NT2/D1 (cell line): ENCODE data around the gene MVK.

Experiments
- DNase-seq: peaks from one replicate; pipeline ENCODE4 v3.0.0-alpha.2; 2011; ENCODE audit warnings: low read depth, low spot score
- H3K27me3 ChIP-seq: 2 replicates; pipeline ENCODE4 v1.6.0; 2011; ENCODE audit warnings: mild to moderate bottlenecking; ENCODE audit not compliant: insufficient read length, insufficient read depth
- H3K36me3 ChIP-seq: 2 replicates; pipeline ENCODE4 v1.6.1; 2011; ENCODE audit warnings: mild to moderate bottlenecking, low read length, mixed read lengths; ENCODE audit not compliant: insufficient read depth, insufficient read length
- H3K4me1 ChIP-seq: 2 replicates; pipeline ENCODE4 v1.5.1; 2011; ENCODE audit not compliant: insufficient read depth, insufficient read length
- H3K4me3 ChIP-seq: 2 replicates; pipeline ENCODE4 v1.5.1; 2011; ENCODE audit warnings: low read depth; ENCODE audit not compliant: insufficient read length
- H3K9ac ChIP-seq: 2 replicates; pipeline ENCODE4 v1.6.0; 2011; ENCODE audit warnings: low read depth; ENCODE audit not compliant: insufficient read length
- H3K9me3 ChIP-seq: 2 replicates; pipeline ENCODE4 v1.5.1; 2011; ENCODE audit warnings: mild to moderate bottlenecking, low read length; ENCODE audit not compliant: insufficient read depth
- SUZ12 ChIP-seq: IDR thresholded peaks from 2 replicates; pipeline ENCODE4 v1.6.1; 2011; ENCODE audit not compliant: insufficient read length, insufficient read depth; ENCODE audit errors: extremely low read depth
- YY1 ChIP-seq: IDR thresholded peaks from 2 replicates; pipeline ENCODE4 v1.6.1; 2011; ENCODE audit not compliant: insufficient read length, insufficient read depth
- ZNF274 ChIP-seq: IDR thresholded peaks from 2 replicates; pipeline ENCODE4 v1.6.1; 2011; ENCODE audit warnings: mild to moderate bottlenecking, low read depth, low read length

MVK gene

DNA sequence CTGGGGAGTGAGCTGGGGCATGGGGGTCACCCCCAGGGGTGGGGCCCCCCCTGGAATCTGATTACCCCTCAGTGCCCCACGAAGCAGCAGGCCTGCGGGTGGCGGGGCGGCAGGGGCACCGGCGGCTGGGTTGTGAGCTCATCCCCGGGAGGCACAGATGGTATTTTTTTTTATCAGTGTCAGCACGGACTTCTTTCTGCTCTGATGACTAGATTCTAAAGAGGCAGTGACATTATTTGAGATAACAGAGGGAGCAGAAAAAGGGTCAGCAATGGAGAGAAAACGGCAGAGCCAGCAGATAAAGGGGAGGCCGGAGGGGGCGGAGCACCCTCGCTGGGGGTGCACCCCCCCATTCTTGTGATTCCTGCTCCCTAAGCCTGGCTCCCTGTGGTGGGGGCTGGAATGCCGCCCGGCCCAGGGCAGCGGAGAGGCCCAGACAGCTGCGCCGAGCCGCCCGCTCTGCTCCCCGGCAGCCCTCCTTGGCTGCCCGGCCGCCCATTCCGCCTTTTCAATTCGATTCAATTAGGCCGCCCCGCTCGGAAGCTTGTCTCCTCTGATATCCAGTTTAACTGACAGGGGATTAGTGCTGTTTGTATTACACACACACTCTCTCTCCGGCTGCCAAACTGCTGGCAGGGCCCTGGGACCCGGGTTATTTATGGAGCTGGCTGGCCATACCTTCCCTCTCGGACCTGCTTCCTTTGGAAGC is 32.9 kb downstream of the MVK start:
- Histone ChIP-seq H3K27me3 (no peaks in the 10 kb centered on the region), H3K36me3 (no peaks in the 10 kb centered on the region), H3K9ac (no peak overlapping the region), H3K4me1 (peaks cover 15% of the 10 kb centered on the region), H3K4me3 (no peak overlapping the region), H3K9me3 (no peaks in the 10 kb centered on the region)
- no peak for DNase-seq
- TF ChIP-seq YY1 (no peak), SUZ12 (no peak), ZNF274 (no peak)

DNA sequence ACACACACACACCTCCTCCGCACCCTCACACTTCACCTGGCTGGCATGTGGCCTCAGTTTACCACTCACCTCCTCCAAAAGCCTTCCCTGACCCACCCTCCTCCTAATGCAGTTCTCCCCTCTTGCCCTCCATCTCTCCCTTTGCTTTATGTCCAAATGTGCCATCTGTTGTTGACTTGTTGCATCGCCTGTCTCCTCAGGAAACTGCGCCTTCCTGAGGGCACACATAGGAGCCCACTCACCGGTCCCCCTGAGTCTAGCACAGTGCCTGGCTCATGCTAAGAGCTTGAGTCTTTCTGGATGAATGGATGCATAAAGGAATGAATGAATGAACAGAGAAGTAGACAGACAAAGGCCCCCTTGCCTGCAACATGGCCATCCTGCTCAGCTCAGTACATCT is 34.0 kb downstream of the MVK start:
- no peaks in the 10 kb centered on the region for H3K27me3 ChIP-seq
- H3K9me3 ChIP-seq, result no peaks in the 10 kb centered on the region
- no peaks in the 10 kb centered on the region for H3K36me3 ChIP-seq
- no peak overlapping the region for H3K4me3 ChIP-seq
- no peak for DNase-seq
- no peak for TF ChIP-seq ZNF274
- TF ChIP-seq YY1, result no peak
- no peak for TF ChIP-seq SUZ12
- peaks cover 16% of the 10 kb centered on the region for H3K4me1 ChIP-seq
- no peak overlapping the region for H3K9ac ChIP-seq

DNA sequence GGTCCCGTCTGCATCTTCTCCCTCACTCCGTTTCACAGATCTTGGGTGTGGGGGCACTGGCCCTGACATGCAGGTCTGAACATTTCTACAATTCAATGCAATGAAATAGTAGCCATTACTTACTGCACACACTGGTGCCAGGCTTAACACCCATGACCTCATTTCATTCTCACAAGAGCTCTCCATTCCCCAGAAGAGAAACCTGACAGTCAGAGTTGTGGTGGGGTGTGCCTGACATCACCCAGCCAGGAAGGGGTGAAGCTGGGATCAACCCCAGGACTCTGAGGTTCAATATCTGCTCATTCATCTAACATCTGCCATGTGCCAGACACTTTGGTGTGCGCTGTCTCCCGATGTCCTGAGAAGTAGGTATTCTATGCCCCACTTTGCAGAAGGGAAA is 34.7 kb downstream of the MVK start:
- Histone ChIP-seq H3K9me3 (no peaks in the 10 kb centered on the region), H3K36me3 (no peaks in the 10 kb centered on the region), H3K27me3 (no peaks in the 10 kb centered on the region), H3K4me1 (peaks cover 19% of the 10 kb centered on the region), H3K4me3 (no peak overlapping the region), H3K9ac (no peak overlapping the region)
- TF ChIP-seq ZNF274 (no peak), SUZ12 (no peak), YY1 (no peak)
- no peak for DNase-seq

DNA sequence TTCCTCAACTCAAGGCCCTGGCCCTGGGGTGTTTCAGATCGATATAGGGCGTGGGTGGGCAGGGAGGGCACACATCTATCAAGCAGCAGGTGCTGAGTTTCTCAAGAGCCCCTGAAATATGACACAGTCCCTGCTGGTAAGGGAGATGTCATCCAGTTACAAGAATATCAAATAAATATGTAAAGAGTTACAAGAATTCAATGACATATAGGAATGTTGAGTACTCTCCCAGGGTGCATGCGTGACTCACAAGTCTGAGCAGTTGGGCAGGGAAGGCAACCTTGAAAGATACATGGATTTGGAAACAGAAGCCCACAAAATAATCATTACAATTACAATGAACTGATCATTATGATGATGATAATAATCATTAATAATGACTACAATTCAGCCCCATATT is 35.2 kb downstream of the MVK start:
- H3K4me3 ChIP-seq, result no peak overlapping the region
- TF ChIP-seq ZNF274 (no peak), SUZ12 (no peak), YY1 (no peak)
- H3K9ac ChIP-seq, result no peak overlapping the region
- no peaks in the 10 kb centered on the region for H3K36me3 ChIP-seq
- no peak for DNase-seq
- H3K9me3 ChIP-seq, result no peaks in the 10 kb centered on the region
- H3K4me1 ChIP-seq, result peaks cover 19% of the 10 kb centered on the region
- H3K27me3 ChIP-seq, result no peaks in the 10 kb centered on the region

DNA sequence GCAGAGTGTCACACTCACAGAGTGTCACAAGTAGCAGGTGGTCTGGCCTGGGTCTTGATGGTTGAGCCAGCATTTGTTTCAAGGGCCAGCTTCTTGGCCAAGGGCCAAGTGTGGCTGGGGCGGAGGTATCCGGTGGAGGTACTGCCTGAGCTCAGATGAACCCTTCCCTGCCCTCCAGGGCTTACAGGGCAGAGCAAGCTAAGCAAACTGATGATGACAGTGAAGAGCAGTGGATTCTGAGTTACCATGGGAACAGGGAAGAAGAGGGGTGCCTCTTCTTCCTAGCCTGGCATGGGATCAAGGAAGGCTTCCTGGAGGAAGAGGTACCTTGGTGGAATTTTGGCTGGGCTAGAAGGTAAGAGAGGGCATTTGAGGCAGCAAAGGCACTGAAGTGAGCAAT is 35.7 kb downstream of the MVK start:
- Histone ChIP-seq H3K9me3 (no peaks in the 10 kb centered on the region), H3K9ac (no peak overlapping the region), H3K4me3 (no peak overlapping the region), H3K36me3 (no peaks in the 10 kb centered on the region), H3K4me1 (peaks cover 19% of the 10 kb centered on the region), H3K27me3 (no peaks in the 10 kb centered on the region)
- no peak for DNase-seq
- TF ChIP-seq SUZ12 (no peak), ZNF274 (no peak), YY1 (no peak)

DNA sequence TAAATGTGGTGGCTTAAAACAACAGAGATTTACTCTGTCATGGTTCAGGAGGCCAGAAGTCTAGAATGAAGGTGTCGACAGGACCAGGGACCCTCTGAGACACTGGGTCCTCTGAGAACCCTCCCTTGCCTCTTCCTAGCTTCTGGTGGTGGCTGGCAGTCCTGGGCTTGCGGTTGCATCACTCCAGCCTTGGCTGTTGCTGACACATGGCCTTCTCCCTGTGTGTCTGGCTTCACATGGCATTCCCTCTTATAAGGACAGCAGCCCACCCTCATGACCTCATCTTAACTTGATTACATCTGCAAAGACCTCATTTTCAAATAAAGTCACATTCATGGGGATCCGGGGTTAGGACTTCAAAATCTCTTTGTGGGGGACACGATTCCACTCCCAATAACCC is 36.9 kb downstream of the MVK start:
- TF ChIP-seq YY1, result no peak
- no peak for TF ChIP-seq SUZ12
- TF ChIP-seq ZNF274, result no peak
- no peak overlapping the region for H3K4me3 ChIP-seq
- no peaks in the 10 kb centered on the region for H3K36me3 ChIP-seq
- no peaks in the 10 kb centered on the region for H3K27me3 ChIP-seq
- no peaks in the 10 kb centered on the region for H3K9me3 ChIP-seq
- DNase-seq, result no peak
- H3K9ac ChIP-seq, result no peak overlapping the region
- peaks cover 13% of the 10 kb centered on the region for H3K4me1 ChIP-seq

DNA sequence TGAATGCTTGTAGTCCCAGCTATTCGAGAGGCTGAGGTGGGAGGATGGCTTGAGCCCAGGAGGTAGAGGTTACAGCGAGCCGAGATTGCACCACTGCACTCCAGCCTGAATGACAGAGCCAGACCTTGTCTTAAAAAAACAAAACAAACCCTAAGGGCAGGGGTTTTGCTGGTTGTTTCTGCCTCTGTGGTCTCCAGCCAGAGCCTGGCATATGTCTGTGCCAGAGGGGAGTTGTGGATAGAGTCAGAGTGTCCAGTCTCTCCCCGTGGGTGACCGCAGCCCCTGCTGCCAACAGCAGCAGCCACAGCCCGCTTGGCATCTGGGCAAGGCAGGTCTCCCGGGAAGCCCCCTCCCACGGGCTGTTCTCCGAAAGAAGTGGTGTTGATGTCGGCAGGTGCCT is 37.6 kb downstream of the MVK start:
- DNase-seq, result no peak
- no peak overlapping the region for H3K9ac ChIP-seq

More for the DNA sequence above, 37.6 kb downstream of the MVK start:
- no peak overlapping the region for H3K4me3 ChIP-seq
- no peaks in the 10 kb centered on the region for H3K36me3 ChIP-seq
- TF ChIP-seq ZNF274 (no peak), SUZ12 (no peak), YY1 (no peak)
- peaks cover 12% of the 10 kb centered on the region for H3K4me1 ChIP-seq
- H3K9me3 ChIP-seq, result no peaks in the 10 kb centered on the region
- H3K27me3 ChIP-seq, result no peaks in the 10 kb centered on the region
